GM12873 (cell line): ENCODE measurements around the gene FCAMR.

Source experiments
- CTCF ChIP-seq: IDR thresholded peaks from 2 replicates; pipeline ENCODE4 v1.5.1; 2012; ENCODE audit warnings: low read depth, mild to moderate bottlenecking, moderate library complexity, low read length, control low read depth; ENCODE audit not compliant: insufficient read depth; ENCODE audit errors: missing control alignments

The FCAMR gene

GRCh38 chr1:206987873-206988272, 17.6 kb upstream of the FCAMR start:
- TF ChIP-seq CTCF, result no peak

GRCh38 chr1:206986885-206987284, 16.6 kb upstream of the FCAMR start:
- TF ChIP-seq CTCF, result no peak

- TF ChIP-seq CTCF, result no peak
These were observed 16.1 kb upstream of the FCAMR start for GRCh38 chr1:206986402-206986801.

GRCh38 chr1:206985162-206985749, 15.0 kb upstream of the FCAMR start:
- TF ChIP-seq CTCF, result no peak

- TF ChIP-seq CTCF, result peak; percentile 83
These were observed 12.0 kb upstream of the FCAMR start for GRCh38 chr1:206982216-206982615.

- TF ChIP-seq CTCF, result peak; percentile 74
These were observed 9.3 kb upstream of the FCAMR start for GRCh38 chr1:206979379-206980043.

- no peak for TF ChIP-seq CTCF
These were observed 8.0 kb upstream of the FCAMR start for GRCh38 chr1:206978259-206978658.
